ENCODE measurements around the gene HBG1.
"Not testable (repeated sequence)": the region's sequence is repeated elsewhere in the genome, so short reads cannot be mapped to it uniquely, and the experiment has no call there.

Gene HBG1

GRCh38 chr11:5249807-5250396 lies at the start of gene HBG1:
Gene HBG1 (minus strand): TSS chr11:5249857. CDS start chr11:5249804, 53 bp downstream.
- DNase-seq = not testable (repeated sequence)

- no peak for DNase-seq
Measured at GRCh38 chr11:5298451-5298850, 48.8 kb upstream of the HBG1 start.

- DNase-seq = no peak
Measured at GRCh38 chr11:5297721-5298323, 48.2 kb upstream of the HBG1 start.

GRCh38 chr11:5294342-5294995 lies 44.8 kb upstream of the HBG1 start:
- not testable (repeated sequence) for DNase-seq

GRCh38 chr11:5293028-5293427 lies 43.4 kb upstream of the HBG1 start:
- no peak for DNase-seq

- DNase-seq = no peak
Measured at GRCh38 chr11:5291207-5291838, 41.7 kb upstream of the HBG1 start.

GRCh38 chr11:5290106-5290505 lies 40.4 kb upstream of the HBG1 start:
- DNase-seq = no peak

GRCh38 chr11:5289696-5290095 lies 40.0 kb upstream of the HBG1 start:
- DNase-seq = no peak

GRCh38 chr11:5288906-5289550 lies 39.4 kb upstream of the HBG1 start:
- no peak for DNase-seq

GRCh38 chr11:5288108-5288905 lies 38.6 kb upstream of the HBG1 start:
- DNase-seq = no peak

GRCh38 chr11:5286901-5287300 lies 37.2 kb upstream of the HBG1 start:
- DNase-seq = no peak

- DNase-seq = no peak
Measured at GRCh38 chr11:5286351-5286750, 36.7 kb upstream of the HBG1 start.

- no peak for DNase-seq
Measured at GRCh38 chr11:5285703-5286340, 36.2 kb upstream of the HBG1 start.

- DNase-seq = no peak
Measured at GRCh38 chr11:5284637-5285036, 35.0 kb upstream of the HBG1 start.

GRCh38 chr11:5283882-5284281 lies 34.2 kb upstream of the HBG1 start:
- DNase-seq = no peak

GRCh38 chr11:5283086-5283485 lies 33.4 kb upstream of the HBG1 start:
- no peak for DNase-seq

GRCh38 chr11:5282628-5283027 lies 33.0 kb upstream of the HBG1 start:
- DNase-seq = no peak

- no peak for DNase-seq
Measured at GRCh38 chr11:5281596-5281995, 31.9 kb upstream of the HBG1 start.

GRCh38 chr11:5280582-5281102 lies 31.0 kb upstream of the HBG1 start:
- DNase-seq = peak; percentile 16

- no peak for DNase-seq
Measured at GRCh38 chr11:5279471-5280090, 29.9 kb upstream of the HBG1 start.

- DNase-seq = no peak
Measured at GRCh38 chr11:5277807-5278382, 28.2 kb upstream of the HBG1 start.

Data from DMS 273 treated with DMSO at 0.1 percent for 48 hours (cell line).